Measurements from ENCODE around the gene SDK1.

DNA sequence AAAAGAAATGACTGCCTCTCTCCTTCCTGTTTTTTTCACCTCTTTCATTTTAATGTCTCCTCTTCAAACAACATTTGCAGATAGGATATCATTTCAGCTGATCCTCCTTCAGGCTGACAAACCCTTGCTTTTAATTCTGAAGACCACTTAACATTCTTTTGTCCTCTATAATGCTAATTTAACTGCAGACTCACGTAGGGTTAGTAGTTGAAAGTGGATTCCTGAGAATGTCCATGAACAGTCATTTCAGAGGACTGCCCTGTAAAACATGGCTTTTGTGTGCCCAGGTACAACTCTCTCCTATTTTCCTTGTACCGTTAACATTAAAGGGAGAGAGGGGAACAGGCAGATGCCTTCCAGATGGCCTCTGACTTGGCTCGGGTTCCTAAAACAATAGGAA lies 524.4 kb downstream of the SDK1 start:
- TF ChIP-seq, protein P1, sequence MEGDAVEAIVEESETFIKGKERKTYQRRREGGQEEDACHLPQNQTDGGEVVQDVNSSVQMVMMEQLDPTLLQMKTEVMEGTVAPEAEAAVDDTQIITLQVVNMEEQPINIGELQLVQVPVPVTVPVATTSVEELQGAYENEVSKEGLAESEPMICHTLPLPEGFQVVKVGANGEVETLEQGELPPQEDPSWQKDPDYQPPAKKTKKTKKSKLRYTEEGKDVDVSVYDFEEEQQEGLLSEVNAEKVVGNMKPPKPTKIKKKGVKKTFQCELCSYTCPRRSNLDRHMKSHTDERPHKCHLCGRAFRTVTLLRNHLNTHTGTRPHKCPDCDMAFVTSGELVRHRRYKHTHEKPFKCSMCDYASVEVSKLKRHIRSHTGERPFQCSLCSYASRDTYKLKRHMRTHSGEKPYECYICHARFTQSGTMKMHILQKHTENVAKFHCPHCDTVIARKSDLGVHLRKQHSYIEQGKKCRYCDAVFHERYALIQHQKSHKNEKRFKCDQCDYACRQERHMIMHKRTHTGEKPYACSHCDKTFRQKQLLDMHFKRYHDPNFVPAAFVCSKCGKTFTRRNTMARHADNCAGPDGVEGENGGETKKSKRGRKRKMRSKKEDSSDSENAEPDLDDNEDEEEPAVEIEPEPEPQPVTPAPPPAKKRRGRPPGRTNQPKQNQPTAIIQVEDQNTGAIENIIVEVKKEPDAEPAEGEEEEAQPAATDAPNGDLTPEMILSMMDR (IDR thresholded peaks at IDR 0.05) = no peak
- TF ChIP-seq CBX2 (IDR thresholded peaks at IDR 0.05; ENCODE audit: borderline replicate concordance, low read depth) (no peak), MYC (IDR thresholded peaks at IDR 0.05; ENCODE audit: borderline replicate concordance, low read length) (no peak), POLR2A (IDR thresholded peaks at IDR 0.05; ENCODE audit: low read length) (no peak), ZFP36 (IDR thresholded peaks at IDR 0.05; ENCODE audit: borderline replicate concordance, partially characterized antibody) (no peak), TFCP2L1 (CRISPR knock-in tag; IDR thresholded peaks at IDR 0.05) (no peak), POLR2AphosphoS2 (conservative IDR thresholded peaks at IDR 0.05; ENCODE audit: low read length) (no peak), RAD21 (conservative IDR thresholded peaks at IDR 0.05 in 1 of 2, IDR thresholded peaks at IDR 0.05 in 1 of 2) (no peak), NPAS2 (CRISPR knock-in tag; IDR thresholded peaks at IDR 0.05; ENCODE audit: borderline replicate concordance) (no peak), RFX5 (IDR thresholded peaks at IDR 0.05) (no peak), EP300 (IDR thresholded peaks at IDR 0.05) (no peak), HES2 (IDR thresholded peaks at IDR 0.05) (no peak), TP53 (CRISPR knock-in tag; IDR thresholded peaks at IDR 0.05) (no peak)
- TF ChIP-seq, protein P2, sequence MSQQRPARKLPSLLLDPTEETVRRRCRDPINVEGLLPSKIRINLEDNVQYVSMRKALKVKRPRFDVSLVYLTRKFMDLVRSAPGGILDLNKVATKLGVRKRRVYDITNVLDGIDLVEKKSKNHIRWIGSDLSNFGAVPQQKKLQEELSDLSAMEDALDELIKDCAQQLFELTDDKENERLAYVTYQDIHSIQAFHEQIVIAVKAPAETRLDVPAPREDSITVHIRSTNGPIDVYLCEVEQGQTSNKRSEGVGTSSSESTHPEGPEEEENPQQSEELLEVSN (IDR thresholded peaks at IDR 0.05; ENCODE audit: borderline replicate concordance, low read depth) = no peak

Data from A549 (cell line).